Spleen (tissue), 7 donors: ENCODE measurements around the gene NEK1.

Source experiments
- CTCF ChIP-seq, 11 experiments: fragments of 200-600 bp in 7 of 11; fragments of 450-650 bp in 4 of 11; sonication (generic) in 4 of 11; IDR thresholded peaks in 8 of 11; conservative IDR thresholded peaks in 3 of 11; 1 replicate in 7 of 11; 2 replicates in 4 of 11; pipeline versions ENCODE4 v1.4.0 to v1.8.0; 2016 to 2021; ENCODE audit warnings: antibody characterized with exemption in 11 of 11, inconsistent platforms in 4 of 11, mild to moderate bottlenecking in 1 of 11
- POLR2AphosphoS5 ChIP-seq, 3 donors: sonication (generic); formaldehyde crosslinking; IDR thresholded peaks; one replicate each; pipeline ENCODE4 v1.5.1; 2017; ENCODE audit warnings: antibody characterized with exemption in 3 of 3
- donor health status: DM: no; HTN: no; CAD: no; lungs with moderate emphysema.
- donor health status: DM: no; HTN: no; CAD: no.
- donor health status: DM: no; HTN: no; CAD: no.

- TF ChIP-seq POLR2AphosphoS5 (IDR thresholded peaks at IDR 0.05) (no peak), CTCF (IDR thresholded peaks at IDR 0.05 in 8 of 11, conservative IDR thresholded peaks at IDR 0.05 in 3 of 11) (no peak)
Observed at GRCh38 chr4:169634975-169635374, 22.6 kb upstream of the NEK1 start.
